HepG2 (cell line): ENCODE measurements around the gene NFYC. TPM values are rescaled to one million over a fixed set of nuclear protein-coding genes. Genes with fewer than 3 reads are reported as not detected.
A peak's percentile ranks its signal among the peaks of the same experiment; 100 is the strongest.

Source experiments
- ATAC-seq: fragments of 200-7000 bp; cut with Tn5 transposase; 3 replicates; pipeline ENCODE4 v1.9.1; 2020; ENCODE audit warnings: mild to moderate bottlenecking, moderate library complexity
- BruUV-seq: library from RNA; stranded (reverse); fragments of 400-500 nt; replicated peaks from 2 replicates; lab custom pipeline; 2021; lab: Mats Ljungman, UMichigan
- CTCF ChIA-PET: fragments of 300-600 bp; formaldehyde crosslinking; extraction: SDS; loops from one replicate; lab custom pipeline; 2021; ENCODE audit warnings: low total read pairs, inconsistent platforms, low intra/inter-chr PET ratio; lab: Yijun Ruan, JAX
- POLR2A ChIA-PET: fragments of 350-600 bp; sonication (Branson Sonifier 250); formaldehyde crosslinking; loops from one replicate; lab custom pipeline; 2020; ENCODE audit warnings: antibody characterized with exemption, inconsistent platforms; lab: Yijun Ruan, JAX
- DNase-seq: peaks from one replicate; pipeline ENCODE4 v3.0.0-alpha.2; 2015; ENCODE audit warnings: low spot score
- FAIRE-seq: peaks from 3 replicates; lab custom pipeline; 2011; peaks lifted over from hg19 to GRCh38; lab: Jason Lieb, UNC
- H2AFZ ChIP-seq: one replicate; pipeline ENCODE4 v1.6.1; 2011; ENCODE audit warnings: low read length, inconsistent platforms
- H3K27ac ChIP-seq: fragments of 300-600 bp; 3 replicates; pipeline ENCODE4 v1.8.0; 2011; ENCODE audit warnings: mixed run types, mild to moderate bottlenecking, mixed read lengths, low read length, inconsistent platforms; ENCODE audit not compliant: insufficient read depth; ENCODE audit errors: extremely low read length
- H3K27me3 ChIP-seq, 2 experiments: fragments of 200-600 bp in 1 of 2; 2 replicates in 1 of 2; 3 replicates in 1 of 2; pipeline versions ENCODE4 v1.6.0 to v1.8.0; 2011; ENCODE audit warnings: low read length in 2 of 2, mild to moderate bottlenecking in 2 of 2, moderate library complexity in 2 of 2, inconsistent platforms in 1 of 2; ENCODE audit not compliant: insufficient read depth in 2 of 2, control insufficient read depth in 1 of 2
- H3K36me3 ChIP-seq, 2 experiments: fragments of 200-600 bp in 1 of 2; replicated peaks in 1 of 2; 2 replicates in 1 of 2; 3 replicates in 1 of 2; pipeline versions ENCODE4 v1.5.1 to v1.8.0; 2011; ENCODE audit warnings: low read length in 2 of 2, inconsistent platforms in 1 of 2; ENCODE audit not compliant: insufficient read depth in 2 of 2, control insufficient read depth in 1 of 2
- H3K4me1 ChIP-seq: 2 replicates; pipeline ENCODE4 v1.5.1; 2012; ENCODE audit warnings: low read length, inconsistent platforms; ENCODE audit not compliant: insufficient read depth
- H3K4me2 ChIP-seq: 2 replicates; pipeline ENCODE4 v1.6.0; 2011; ENCODE audit warnings: low read depth, low read length, inconsistent platforms
- H3K4me3 ChIP-seq, 3 experiments: fragments of 200-600 bp in 1 of 3; sonication (generic), shearing (Covaris generic) in 1 of 3; replicated peaks in 1 of 3; 2 replicates each; pipeline ENCODE4 v1.5.1; 2011 to 2016; ENCODE audit warnings: low read length in 3 of 3, inconsistent platforms in 2 of 3, low read depth in 2 of 3, mild to moderate bottlenecking in 2 of 3, control low read depth in 1 of 3, mixed read lengths in 1 of 3; ENCODE audit not compliant: insufficient read depth in 1 of 3
- H3K79me2 ChIP-seq: one replicate; pipeline ENCODE4 v1.6.1; 2011; ENCODE audit warnings: low read length, inconsistent platforms; ENCODE audit not compliant: insufficient read depth
- H3K9ac ChIP-seq: 2 replicates; pipeline ENCODE4 v1.6.0; 2011; ENCODE audit warnings: mild to moderate bottlenecking, low read depth, low read length, inconsistent platforms; ENCODE audit not compliant: insufficient read depth
- H3K9me3 ChIP-seq: 2 replicates; pipeline ENCODE4 v1.5.1; 2012; ENCODE audit warnings: mild to moderate bottlenecking, low read length
- H4K20me1 ChIP-seq: 2 replicates; pipeline ENCODE4 v1.6.0; 2011; ENCODE audit warnings: inconsistent platforms, mild to moderate bottlenecking, low read length, moderate library complexity; ENCODE audit not compliant: insufficient read depth
- KAT7 ChIP-seq: IDR thresholded peaks from 2 replicates; pipeline ENCODE4 v1.6.1; 2018; ENCODE audit warnings: borderline replicate concordance, missing compliant biosample characterization
- NRL ChIP-seq: sonication (generic); formaldehyde crosslinking; IDR thresholded peaks from 2 replicates; pipeline ENCODE4 v1.5.0; 2020; ENCODE audit warnings: missing genetic modification reagents, mild to moderate bottlenecking, moderate library complexity, borderline replicate concordance
- SRY ChIP-seq: sonication (generic); formaldehyde crosslinking; IDR thresholded peaks from 2 replicates; pipeline ENCODE4 v1.8.0; 2022; ENCODE audit warnings: mild to moderate bottlenecking, missing genetic modification reagents
- ZBTB40 ChIP-seq, 2 experiments: fragments of 450-650 bp in 1 of 2; sonication (generic) in 1 of 2; formaldehyde crosslinking in 1 of 2; IDR thresholded peaks; 2 replicates each; pipeline versions ENCODE4 v1.6.1 to v1.8.0; 2016 to 2022; ENCODE audit warnings: antibody characterized with exemption in 1 of 2, mild to moderate bottlenecking in 1 of 2, missing genetic modification reagents in 1 of 2
- WGBS: methylation state at CpG from one replicate; pipeline ENCODE4 v1.1.6; 2017; ENCODE audit warnings: low lambda C conversion rate; 5-methylcytosine and 5-hydroxymethylcytosine counted together
- in situ Hi-C: cut with HindIII; loops from 2 replicates; pipeline ENCODE4 v1.10.0; 2017; ENCODE audit warnings: low pct_unique_long_range_greater_than_20kb; ENCODE audit not compliant: extremely low pct_ligation_motif_present
- intact Hi-C: fragments of 100-400 bp; cut with micrococcal nuclease; formaldehyde crosslinking; loops from one replicate; pipeline ENCODE4 v1.10.0; 2022; ENCODE audit not compliant: unreplicated experiment
- polyA plus RNA-seq, 8 experiments: library from polyadenylated mRNA; depleted of rRNA in 3 of 8; stranded (reverse) in 7 of 8; unstranded in 1 of 8; fragments of >200 nt; fragmentation: Illumina TruSeq in 4 of 8; extraction: Trizol in 4 of 8; gene quantifications; 2 replicates each; pipeline versions ENCODE4 v1.2.1 to v1.2.3, GENCODE V29; 2011 to 2016; ENCODE audit warnings: low read depth in 4 of 8, missing spikeins in 1 of 8, mixed read lengths in 1 of 8; ENCODE audit not compliant: insufficient read depth in 1 of 8
- total RNA-seq, 5 experiments: library from RNA; depleted of rRNA; stranded (reverse); fragments of >200 nt; fragmentation: Illumina TruSeq; extraction: Trizol; gene quantifications; 2 replicates each; pipeline ENCODE4 v1.2.3, GENCODE V29; 2016; ENCODE audit warnings: low read depth in 1 of 5

The NFYC gene
- total and polyA plus RNA-seq, 2 of the 13 experiments (the other 11 are each of a cell fraction or from before 2014, with no cell fraction given) = 33.9 to 73.7 TPM

DNA sequence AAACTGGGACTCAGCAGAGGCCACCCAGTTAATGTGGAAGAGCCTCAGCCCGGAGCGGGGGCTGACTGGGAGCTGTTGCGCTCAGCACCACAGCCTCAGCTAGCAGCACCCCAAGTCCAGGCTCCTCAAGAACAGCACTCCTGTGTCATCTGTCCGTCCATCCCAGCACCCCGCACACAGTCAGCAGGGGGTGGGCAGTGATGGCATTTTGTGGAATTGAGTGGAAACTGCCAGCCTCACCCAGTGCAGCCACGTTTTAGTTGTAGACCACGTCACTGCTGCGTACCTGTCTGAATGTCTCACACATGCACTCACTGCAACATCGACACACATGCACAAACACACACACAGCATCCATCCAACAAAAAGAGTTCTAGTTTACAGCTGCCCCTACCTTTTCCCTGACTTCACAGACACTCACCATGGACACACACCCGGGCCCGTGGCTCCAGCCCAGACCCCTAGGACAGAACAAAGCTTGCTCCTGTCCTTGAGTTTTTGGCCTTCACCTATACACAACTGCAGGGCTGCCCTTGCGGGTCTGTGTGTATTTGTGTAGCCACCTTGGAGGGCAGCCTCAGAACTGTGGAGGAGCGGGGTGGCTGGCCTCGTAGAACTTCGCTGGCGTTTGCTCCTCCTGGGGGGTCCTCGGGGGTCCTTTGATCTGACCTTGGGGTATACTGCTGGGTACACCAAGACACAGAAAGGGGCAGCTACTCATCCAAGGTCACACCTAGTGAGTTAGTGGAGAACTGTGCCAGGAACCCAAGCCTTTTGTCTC is 97.2 kb downstream of the NFYC start:
- intact Hi-C loops = loop anchor here (10.0 kb wide), 1 partner anchor 174 kb away; no protein-coding TSS in a partner anchor
- ChIA-PET CTCF (no interaction called here), POLR2A (no interaction called here)
- Histone ChIP-seq H3K4me2 (no peak overlapping the region), H3K4me1 (peaks cover 33% of the 10 kb centered on the region), H3K9ac (no peak overlapping the region), H2AFZ (no peak overlapping the region), H4K20me1 (no peaks in the 10 kb centered on the region), H3K36me3 (no peaks in the 10 kb centered on the region), H3K4me3 (no peak overlapping the region), H3K9me3 (no peaks in the 10 kb centered on the region), H3K79me2 (no peaks in the 10 kb centered on the region), H3K27ac (no peak overlapping the region), H3K27me3 (peaks cover 1 to 31% of the 10 kb centered on the region in 2 experiments; a peak in 4 of 5 replicates)
- BruUV-seq = no TSS peak
- DNase-seq (no peak), ATAC-seq (no peak), FAIRE-seq (no peak)
- in situ Hi-C loops = no loop called here
- 69% methylated on average over 8 of the region's 17 CpGs for WGBS
- TF ChIP-seq ZBTB40 (IDR thresholded peaks at IDR 0.05) = no peak
- TF ChIP-seq ZBTB40 (CRISPR knock-in tag; IDR thresholded peaks at IDR 0.05) = 0 out of 2 replicates have a peak, but pooled peaks have one; percentile 29
- no peak for TF ChIP-seq KAT7 (CRISPR knock-in tag)
- 0 out of 2 replicates have a peak, but pooled peaks have one; percentile 22 for TF ChIP-seq NRL
- 0 out of 2 replicates have a peak, but pooled peaks have one; percentile 36 for TF ChIP-seq SRY
